Measurements from ENCODE around the gene HAND2.

- TF ChIP-seq SUZ12 (IDR thresholded peaks at IDR 0.05) (no peak), TARDBP (IDR thresholded peaks at IDR 0.05) (no peak), LEF1 (IDR thresholded peaks at IDR 0.05; ENCODE audit: borderline replicate concordance) (no peak), NFRKB (IDR thresholded peaks at IDR 0.05) (no peak), FOXM1 (IDR thresholded peaks at IDR 0.05; ENCODE audit: borderline replicate concordance) (no peak), FOXA1 (IDR thresholded peaks at IDR 0.05) (no peak), ELF4 (IDR thresholded peaks at IDR 0.05) (no peak)
Measured at GRCh38 chr4:173498771-173499170, 31.3 kb downstream of the HAND2 start.
